ENCODE data around the gene ATXN1. TPM values are rescaled to one million over a fixed set of nuclear protein-coding genes. Genes with fewer than 3 reads are reported as not detected.

ATXN1 gene
- total and polyA plus RNA-seq, 2 of the 8 experiments (the other 6 are each of a cell fraction or from before 2014, with no cell fraction given): 1.6 to 4.0 TPM

GRCh38 chr6:16295471-16295870 lies 465.8 kb downstream of the ATXN1 start (continued):
- TF ChIP-seq CBX8 (IDR thresholded peaks at IDR 0.05; ENCODE audit: borderline replicate concordance, low read depth, low read length) (no peak), E2F6 (IDR thresholded peaks at IDR 0.05) (no peak), BRCA1 (IDR thresholded peaks at IDR 0.05; ENCODE audit: low read depth, low read length) (no peak), NANOG (IDR thresholded peaks at IDR 0.05; ENCODE audit: insufficient read depth, low read depth, low read length, poor library complexity, severe bottlenecking) (no peak), KDM1A (IDR thresholded peaks at IDR 0.05; ENCODE audit: borderline replicate concordance, low read length) (no peak)
